ENCODE results near the gene ZNF221.
"Not testable (repeated sequence)": the region's sequence is repeated elsewhere in the genome, so short reads cannot be mapped to it uniquely, and the experiment has no call there.

Gene ZNF221

DNA sequence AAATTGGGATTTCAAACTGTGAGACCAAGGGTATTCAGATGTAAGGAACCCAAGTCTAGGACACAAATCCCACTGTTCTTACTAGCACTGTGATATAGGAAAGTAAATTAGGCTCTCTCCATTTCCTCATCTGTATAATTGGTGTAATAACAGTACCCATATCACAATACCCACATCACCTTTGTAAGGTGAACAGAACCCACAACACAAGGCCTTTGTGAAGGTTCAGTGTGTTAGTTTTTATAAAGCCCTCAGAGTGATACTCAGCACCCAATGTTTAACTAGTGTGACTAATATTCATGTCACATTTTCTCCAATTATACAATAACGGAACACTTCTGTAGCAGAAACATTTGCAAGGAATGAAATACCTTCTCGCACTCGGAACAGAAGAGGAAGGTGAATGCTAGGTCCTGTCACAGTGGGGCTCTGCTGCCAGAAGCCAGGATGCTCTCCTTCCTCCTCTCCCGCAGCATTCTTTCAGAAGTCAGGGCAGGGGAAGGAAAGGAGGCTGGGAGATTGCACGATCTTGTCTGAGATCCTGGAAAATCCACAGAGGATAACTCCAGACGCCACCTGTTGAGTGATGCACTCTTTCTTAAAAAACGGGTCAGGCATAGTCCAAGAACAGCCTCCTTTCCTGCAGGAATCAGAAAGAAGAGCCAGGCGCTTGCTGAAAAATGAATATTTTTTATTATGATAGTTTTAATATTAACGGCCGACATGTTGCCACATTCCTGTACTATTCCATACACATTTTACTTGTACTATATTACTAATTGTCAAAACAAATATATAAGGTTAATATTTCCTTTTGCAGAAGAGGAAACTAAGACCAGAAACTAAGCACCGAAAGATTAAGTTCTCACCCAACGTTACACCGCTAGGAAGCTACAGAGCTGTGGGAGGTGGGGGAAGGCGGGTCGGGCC is 16.7 kb upstream of the ZNF221 start:
- H3K9me3 ChIP-seq (ENCODE audit: control insufficient read depth, insufficient read depth, low read length) = no peaks in the 10 kb centered on the region
- peak overlapping the region; percentile 84 for H3K4me3 ChIP-seq (ENCODE audit: low read depth, low read length)
- no peaks in the 10 kb centered on the region for H3K27me3 ChIP-seq (ENCODE audit: control insufficient read depth, insufficient read depth, low read length)
- H3K36me3 ChIP-seq (ENCODE audit: control insufficient read depth, insufficient read depth, low read length) = peaks cover 9% of the 10 kb centered on the region
- H3K9ac ChIP-seq (ENCODE audit: low read depth, low read length) = peak overlapping the region; percentile 66
- peaks cover 5% of the 10 kb centered on the region for H3K4me1 ChIP-seq (ENCODE audit: control insufficient read depth, insufficient read depth, low read length)

GRCh38 chr19:43934985-43935708 is 15.9 kb upstream of the ZNF221 start, which contains the start of gene ZNF45:
TSS of gene ZNF45 (minus strand) at chr19:43935282. CDS start at chr19:43922185, 13,097 bp downstream.
- Histone ChIP-seq H3K36me3 (ENCODE audit: control insufficient read depth, insufficient read depth, low read length) (peaks cover 5% of the 10 kb centered on the region), H3K4me1 (ENCODE audit: control insufficient read depth, insufficient read depth, low read length) (peaks cover 5% of the 10 kb centered on the region), H3K4me3 (ENCODE audit: low read depth, low read length) (peak within 1 kb of the TSS; percentile 84), H3K9me3 (ENCODE audit: control insufficient read depth, insufficient read depth, low read length) (no peaks in the 10 kb centered on the region), H3K27me3 (ENCODE audit: control insufficient read depth, insufficient read depth, low read length) (no peaks in the 10 kb centered on the region), H3K9ac (ENCODE audit: low read depth, low read length) (peak within 1 kb of the TSS; percentile 66)

DNA sequence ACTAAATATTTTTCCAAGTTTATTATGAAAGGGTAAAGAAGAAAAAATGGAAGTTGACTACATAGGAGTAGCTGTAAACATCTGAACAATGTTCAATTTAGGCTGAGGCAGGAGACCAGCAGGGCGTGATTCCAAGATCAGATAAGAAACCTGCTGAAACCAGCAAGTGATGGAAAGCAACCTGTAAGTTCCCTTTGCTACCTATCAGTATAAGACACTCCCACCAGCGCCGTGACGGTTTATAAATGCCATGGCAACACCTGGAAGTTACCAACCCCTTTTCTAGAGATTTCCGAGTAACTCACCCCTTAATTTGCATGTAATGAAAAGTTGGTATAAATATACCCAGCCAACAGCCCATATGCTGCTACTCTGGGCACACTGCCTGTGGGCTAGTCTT is 14.8 kb upstream of the ZNF221 start:
- no peaks in the 10 kb centered on the region for H3K9me3 ChIP-seq (ENCODE audit: control insufficient read depth, insufficient read depth, low read length)

GRCh38 chr19:43939557-43940260 is 11.3 kb upstream of the ZNF221 start:
- H3K36me3 ChIP-seq (ENCODE audit: control insufficient read depth, insufficient read depth, low read length) = no peaks in the 10 kb centered on the region
- H3K4me1 ChIP-seq (ENCODE audit: control insufficient read depth, insufficient read depth, low read length) = no peaks in the 10 kb centered on the region
- H3K27me3 ChIP-seq (ENCODE audit: control insufficient read depth, insufficient read depth, low read length) = no peaks in the 10 kb centered on the region
- H3K4me3 ChIP-seq (ENCODE audit: low read depth, low read length) = no peak overlapping the region
- H3K9me3 ChIP-seq (ENCODE audit: control insufficient read depth, insufficient read depth, low read length) = no peaks in the 10 kb centered on the region
- H3K9ac ChIP-seq (ENCODE audit: low read depth, low read length) = no peak overlapping the region

More for the DNA sequence above, 14.8 kb upstream of the ZNF221 start:
- H3K27me3 ChIP-seq (ENCODE audit: control insufficient read depth, insufficient read depth, low read length) = no peaks in the 10 kb centered on the region
- H3K36me3 ChIP-seq (ENCODE audit: control insufficient read depth, insufficient read depth, low read length) = peaks cover 5% of the 10 kb centered on the region
- H3K4me3 ChIP-seq (ENCODE audit: low read depth, low read length) = no peak overlapping the region
- H3K9ac ChIP-seq (ENCODE audit: low read depth, low read length) = no peak overlapping the region
- peaks cover 5% of the 10 kb centered on the region for H3K4me1 ChIP-seq (ENCODE audit: control insufficient read depth, insufficient read depth, low read length)

GRCh38 chr19:43940719-43941118 is 10.3 kb upstream of the ZNF221 start:
- H3K4me1 ChIP-seq (ENCODE audit: control insufficient read depth, insufficient read depth, low read length) = no peaks in the 10 kb centered on the region
- H3K9me3 ChIP-seq (ENCODE audit: control insufficient read depth, insufficient read depth, low read length) = no peaks in the 10 kb centered on the region
- no peak overlapping the region for H3K9ac ChIP-seq (ENCODE audit: low read depth, low read length)
- no peaks in the 10 kb centered on the region for H3K27me3 ChIP-seq (ENCODE audit: control insufficient read depth, insufficient read depth, low read length)
- no peaks in the 10 kb centered on the region for H3K36me3 ChIP-seq (ENCODE audit: control insufficient read depth, insufficient read depth, low read length)
- H3K4me3 ChIP-seq (ENCODE audit: low read depth, low read length) = no peak overlapping the region

DNA sequence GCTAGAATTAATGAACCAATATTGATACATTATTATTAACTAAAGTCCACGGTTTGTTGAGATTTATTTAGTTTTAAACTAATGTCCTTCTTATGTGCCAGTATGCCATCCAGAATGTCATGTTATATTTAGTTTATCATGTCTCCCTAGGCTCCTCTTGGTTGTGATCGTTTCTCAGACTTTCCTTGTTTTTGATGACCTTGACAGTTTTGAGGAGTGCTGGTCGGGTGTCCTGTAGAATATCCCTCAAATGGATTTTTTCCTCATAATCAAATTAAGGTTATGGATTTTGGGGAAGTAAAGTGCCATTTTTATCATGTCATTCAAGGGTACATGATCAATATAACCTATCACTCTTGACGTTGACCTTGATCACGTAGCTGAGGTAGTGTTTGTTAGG is 9.8 kb upstream of the ZNF221 start:
- H3K9me3 ChIP-seq (ENCODE audit: control insufficient read depth, insufficient read depth, low read length) = no peaks in the 10 kb centered on the region
- H3K36me3 ChIP-seq (ENCODE audit: control insufficient read depth, insufficient read depth, low read length) = no peaks in the 10 kb centered on the region
- H3K4me3 ChIP-seq (ENCODE audit: low read depth, low read length) = no peak overlapping the region
- H3K27me3 ChIP-seq (ENCODE audit: control insufficient read depth, insufficient read depth, low read length) = no peaks in the 10 kb centered on the region
- no peak overlapping the region for H3K9ac ChIP-seq (ENCODE audit: low read depth, low read length)
- no peaks in the 10 kb centered on the region for H3K4me1 ChIP-seq (ENCODE audit: control insufficient read depth, insufficient read depth, low read length)

DNA sequence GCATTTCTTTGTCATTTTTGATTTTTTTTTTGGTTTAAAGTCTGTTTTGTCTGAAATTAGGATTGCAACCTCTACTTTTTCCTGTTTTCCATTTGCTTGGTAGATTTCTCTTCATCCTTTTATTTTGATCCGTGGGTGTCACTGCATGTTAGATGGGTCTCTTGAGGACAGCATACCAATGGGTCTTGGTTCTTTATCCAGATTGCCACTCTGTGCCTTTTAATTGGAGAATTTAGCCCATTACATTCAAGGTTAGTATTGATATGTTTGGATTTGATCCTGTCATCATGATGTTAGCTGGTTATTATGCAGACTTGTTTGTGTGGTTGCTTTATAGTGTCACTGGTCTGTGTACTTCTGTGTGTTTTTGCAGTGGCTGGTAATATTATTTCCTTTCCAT is 3.6 kb upstream of the ZNF221 start:
- H3K36me3 ChIP-seq (ENCODE audit: control insufficient read depth, insufficient read depth, low read length); H3K4me3 ChIP-seq (ENCODE audit: low read depth, low read length); H3K9me3 ChIP-seq (ENCODE audit: control insufficient read depth, insufficient read depth, low read length); H3K4me1 ChIP-seq (ENCODE audit: control insufficient read depth, insufficient read depth, low read length); H3K27me3 ChIP-seq (ENCODE audit: control insufficient read depth, insufficient read depth, low read length); H3K9ac ChIP-seq (ENCODE audit: low read depth, low read length): not testable (repeated sequence)

DNA sequence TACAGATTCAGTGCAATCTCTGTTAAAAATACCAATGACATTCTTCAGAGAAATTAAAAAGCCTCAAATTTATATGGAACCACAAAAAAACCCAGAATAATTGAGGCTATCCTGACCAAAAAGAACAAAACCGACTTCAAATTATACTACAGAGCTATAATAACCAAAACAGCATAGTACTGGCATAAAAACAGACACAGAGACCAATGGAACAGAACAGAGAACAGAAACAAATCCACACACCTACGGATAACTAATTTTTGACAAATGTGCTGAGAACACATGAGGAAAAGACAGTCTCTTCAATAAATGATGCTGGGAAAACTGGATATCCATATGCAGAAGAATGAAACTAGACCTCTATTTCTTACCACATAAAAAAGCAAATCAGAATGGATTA is 1.2 kb upstream of the ZNF221 start:
- not testable (repeated sequence) for H3K4me1 ChIP-seq (ENCODE audit: control insufficient read depth, insufficient read depth, low read length); H3K27me3 ChIP-seq (ENCODE audit: control insufficient read depth, insufficient read depth, low read length); H3K4me3 ChIP-seq (ENCODE audit: low read depth, low read length); H3K36me3 ChIP-seq (ENCODE audit: control insufficient read depth, insufficient read depth, low read length); H3K9me3 ChIP-seq (ENCODE audit: control insufficient read depth, insufficient read depth, low read length); H3K9ac ChIP-seq (ENCODE audit: low read depth, low read length)

GRCh38 chr19:43956827-43957226 is 5.8 kb downstream of the ZNF221 start:
- Histone ChIP-seq H3K9ac (ENCODE audit: low read depth, low read length) (no peak overlapping the region), H3K4me1 (ENCODE audit: control insufficient read depth, insufficient read depth, low read length) (no peaks in the 10 kb centered on the region), H3K27me3 (ENCODE audit: control insufficient read depth, insufficient read depth, low read length) (no peaks in the 10 kb centered on the region), H3K9me3 (ENCODE audit: control insufficient read depth, insufficient read depth, low read length) (peaks cover 11% of the 10 kb centered on the region), H3K36me3 (ENCODE audit: control insufficient read depth, insufficient read depth, low read length) (no peaks in the 10 kb centered on the region), H3K4me3 (ENCODE audit: low read depth, low read length) (no peak overlapping the region)

GRCh38 chr19:43957891-43958290 is 6.9 kb downstream of the ZNF221 start:
- Histone ChIP-seq H3K36me3 (ENCODE audit: control insufficient read depth, insufficient read depth, low read length) (no peaks in the 10 kb centered on the region), H3K4me3 (ENCODE audit: low read depth, low read length) (no peak overlapping the region), H3K9ac (ENCODE audit: low read depth, low read length) (no peak overlapping the region), H3K4me1 (ENCODE audit: control insufficient read depth, insufficient read depth, low read length) (no peaks in the 10 kb centered on the region), H3K27me3 (ENCODE audit: control insufficient read depth, insufficient read depth, low read length) (no peaks in the 10 kb centered on the region), H3K9me3 (ENCODE audit: control insufficient read depth, insufficient read depth, low read length) (peaks cover 11% of the 10 kb centered on the region)

GRCh38 chr19:43960411-43960810 is 9.4 kb downstream of the ZNF221 start:
- Histone ChIP-seq H3K4me3 (ENCODE audit: low read depth, low read length) (no peak overlapping the region), H3K9ac (ENCODE audit: low read depth, low read length) (no peak overlapping the region), H3K36me3 (ENCODE audit: control insufficient read depth, insufficient read depth, low read length) (peaks cover 17% of the 10 kb centered on the region), H3K9me3 (ENCODE audit: control insufficient read depth, insufficient read depth, low read length) (peaks cover 33% of the 10 kb centered on the region), H3K27me3 (ENCODE audit: control insufficient read depth, insufficient read depth, low read length) (no peaks in the 10 kb centered on the region), H3K4me1 (ENCODE audit: control insufficient read depth, insufficient read depth, low read length) (no peaks in the 10 kb centered on the region)
